Activated gamma-delta T cell (primary cell): ENCODE data around the gene LGI2.
"Not testable (repeated sequence)": the region's sequence is repeated elsewhere in the genome, so short reads cannot be mapped to it uniquely, and the experiment has no call there.

Experiments used
- DNase-seq: peaks from one replicate; lab custom pipeline; 2025; lab: John Stamatoyannopoulos, UW

Gene LGI2

DNA sequence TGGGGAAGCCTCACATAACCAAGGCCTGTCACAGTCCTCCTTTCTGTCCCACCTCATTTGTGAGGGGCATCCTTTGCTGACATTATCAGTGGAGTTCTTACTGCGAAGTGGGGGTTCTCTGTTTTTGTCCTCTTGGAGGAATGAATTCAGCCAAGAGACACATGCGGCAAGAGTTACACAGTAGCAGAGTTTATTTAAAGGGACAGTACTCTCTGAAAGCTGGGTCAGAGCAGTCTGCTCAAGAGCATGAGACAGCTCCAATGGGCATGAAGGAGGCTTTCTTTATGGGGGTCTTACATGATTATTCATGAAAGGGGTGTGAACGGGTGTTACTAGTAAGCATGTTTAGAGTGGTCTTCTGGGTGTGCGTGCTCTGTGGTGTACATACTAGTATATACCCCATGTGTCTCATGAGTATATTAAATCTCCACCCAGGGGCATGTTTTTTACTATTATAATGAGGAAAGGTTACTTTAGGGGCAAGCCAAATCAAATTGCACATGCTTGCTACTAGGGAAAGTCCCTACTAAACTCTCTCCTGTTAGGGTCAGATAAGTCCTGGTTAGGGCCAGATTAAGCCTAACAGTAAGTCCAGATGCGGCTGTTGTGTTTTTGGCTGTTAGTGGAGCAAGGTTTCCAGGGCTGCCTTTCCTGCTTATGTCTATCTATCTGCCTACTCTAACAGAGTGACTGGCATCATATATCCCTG is 19.8 kb upstream of the LGI2 start:
- DNase-seq: no peak

DNA sequence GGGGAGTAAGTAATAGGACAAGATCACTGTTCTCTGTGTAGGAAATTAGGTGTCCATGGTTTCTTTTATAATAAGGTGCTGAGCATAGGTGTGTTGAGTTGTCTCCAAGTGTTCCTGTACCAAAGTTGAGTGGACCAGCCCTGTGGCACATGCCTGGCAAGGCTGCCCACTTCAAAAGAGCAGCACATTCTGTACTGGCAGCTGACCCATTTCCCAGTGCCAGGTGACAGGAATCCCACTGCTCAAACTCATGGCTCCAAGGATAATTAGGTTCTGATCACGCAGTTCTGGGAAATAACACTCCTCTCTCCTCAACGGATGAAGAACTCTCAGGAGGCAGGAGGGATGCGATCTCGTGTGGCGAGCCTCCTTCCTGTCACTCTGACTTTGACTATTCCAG is 12.8 kb upstream of the LGI2 start:
- no peak for DNase-seq

DNA sequence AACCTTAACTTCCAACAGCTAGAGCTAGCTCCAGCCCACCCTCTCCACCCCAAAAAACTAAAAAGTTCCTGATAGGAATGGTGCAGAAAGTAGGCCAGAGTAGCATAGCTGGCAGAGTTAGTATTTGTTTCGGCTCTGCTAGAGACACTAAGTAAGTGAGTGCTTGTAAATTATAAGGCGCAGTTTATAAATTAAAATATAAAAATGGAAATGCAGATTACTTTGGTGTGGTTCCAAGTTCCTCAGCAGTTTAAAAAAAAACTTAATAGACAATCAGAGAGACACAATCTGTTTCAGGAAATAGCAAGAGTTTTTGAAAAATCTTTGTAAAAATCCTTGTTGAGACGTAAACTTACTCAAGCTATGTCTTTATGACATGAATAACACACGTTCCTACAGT is 2.8 kb upstream of the LGI2 start:
- no peak for DNase-seq

GRCh38 chr4:25032126-25032525 is 1.4 kb upstream of the LGI2 start:
- DNase-seq: no peak

DNA sequence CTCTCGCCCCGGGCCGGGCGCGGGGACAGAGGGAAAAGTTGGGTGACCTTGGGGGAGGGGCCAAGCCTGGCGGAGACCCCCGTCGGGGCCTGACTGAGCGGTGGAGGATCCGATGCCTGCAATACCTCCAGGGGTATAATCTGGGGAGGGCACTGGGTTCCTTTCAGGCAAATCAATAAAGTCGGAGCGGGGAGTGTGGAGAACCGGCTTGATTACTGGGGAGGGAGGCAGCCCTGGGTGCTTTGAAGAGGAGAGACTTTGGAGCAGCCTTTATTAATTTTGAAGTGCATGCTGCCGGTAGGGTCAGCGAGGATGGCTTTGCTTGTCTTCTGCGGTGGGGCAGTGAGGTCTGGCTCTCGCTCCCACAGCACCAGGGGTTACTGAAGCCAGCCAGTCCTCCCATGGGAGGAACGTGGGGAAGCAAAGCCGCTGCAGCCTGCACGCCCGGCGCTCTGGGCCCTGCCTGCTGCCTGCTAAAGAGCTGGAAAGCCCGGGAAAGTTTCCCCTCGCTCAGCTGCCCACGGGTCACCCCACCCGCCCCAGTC is 403 bp upstream of the LGI2 start:
- no peak for DNase-seq

DNA sequence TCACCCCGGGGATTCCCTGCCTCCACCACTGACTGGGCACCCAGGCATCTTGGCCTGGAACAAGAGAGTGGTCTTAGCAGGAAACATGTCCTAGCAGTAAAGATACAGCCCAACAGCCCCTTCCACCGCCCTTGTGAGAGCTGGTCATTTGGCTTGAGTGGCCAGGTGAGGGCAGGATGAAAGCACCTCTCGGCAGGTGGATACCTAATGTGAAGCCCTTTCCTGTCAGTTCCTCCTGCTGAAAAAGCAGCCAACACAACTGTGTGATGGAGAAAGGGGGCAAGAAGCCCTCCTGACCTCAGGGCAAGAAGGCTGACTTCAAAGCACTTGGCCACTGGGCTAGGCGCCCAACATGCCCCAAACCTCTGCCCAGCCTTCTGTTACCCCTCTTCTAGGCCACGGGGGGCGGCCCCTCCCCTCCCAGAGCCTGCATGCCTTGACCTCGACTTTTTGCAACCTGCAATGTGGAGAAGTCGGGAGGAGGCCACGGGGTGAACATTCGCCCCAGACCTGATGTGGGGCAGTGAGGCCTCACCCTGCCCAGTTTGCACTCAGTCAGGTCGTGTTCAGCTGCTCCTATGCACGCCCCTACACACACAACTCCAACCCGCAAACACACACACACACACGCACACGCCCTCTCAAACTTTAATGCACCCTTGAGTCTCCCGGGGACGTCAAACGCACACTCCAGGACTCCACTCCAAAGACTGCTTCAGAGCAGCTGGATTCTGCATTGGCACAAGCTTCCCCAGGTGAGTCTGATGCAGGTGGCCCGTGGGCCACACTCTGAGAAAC is 1.1 kb downstream of the LGI2 start:
- DNase-seq: no peak

DNA sequence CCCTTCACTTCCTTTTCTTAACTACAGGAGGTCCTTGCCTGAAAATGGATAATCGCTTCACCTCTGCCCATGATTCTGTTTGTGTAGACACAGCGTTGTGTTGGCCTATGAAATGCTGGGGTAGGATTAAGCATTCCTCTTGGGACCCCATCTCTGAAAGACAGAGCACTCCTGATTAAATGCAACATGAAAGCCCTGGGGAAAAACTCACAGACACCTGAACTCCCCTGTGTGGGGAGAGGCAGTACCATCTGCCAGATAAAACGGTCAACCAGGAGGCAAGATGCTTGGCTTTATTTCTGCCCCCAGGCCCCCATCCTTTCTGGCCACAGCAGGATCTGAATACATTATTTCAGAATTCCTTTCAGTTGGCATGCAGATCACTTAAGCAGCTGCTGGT is 1.9 kb downstream of the LGI2 start:
- DNase-seq: no peak

GRCh38 chr4:25022766-25023165 is 8.0 kb downstream of the LGI2 start:
- no peak for DNase-seq

DNA sequence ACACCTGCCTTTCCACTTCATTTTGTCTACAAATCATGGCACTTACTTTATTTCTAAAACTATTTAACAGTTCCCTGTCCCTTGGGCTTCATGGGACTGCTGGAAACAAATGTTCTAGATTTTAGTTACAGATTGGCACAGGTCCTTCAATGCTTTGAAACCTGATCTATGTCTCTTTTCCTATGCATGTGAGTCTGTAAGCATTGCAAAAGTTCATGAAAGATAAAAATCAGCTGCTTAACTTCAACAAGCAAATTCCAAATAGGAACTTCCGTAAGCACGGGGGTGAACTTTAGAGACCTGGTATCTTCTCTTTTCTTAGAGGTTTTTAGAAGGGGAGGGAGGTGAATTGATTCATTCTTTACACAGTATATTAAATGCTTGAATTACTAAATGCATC is 9.5 kb downstream of the LGI2 start:
- DNase-seq: no peak

- no peak for DNase-seq
These were observed 10.5 kb downstream of the LGI2 start for GRCh38 chr4:25020236-25020635.

GRCh38 chr4:25019501-25019900 is 11.2 kb downstream of the LGI2 start:
- no peak for DNase-seq

DNA sequence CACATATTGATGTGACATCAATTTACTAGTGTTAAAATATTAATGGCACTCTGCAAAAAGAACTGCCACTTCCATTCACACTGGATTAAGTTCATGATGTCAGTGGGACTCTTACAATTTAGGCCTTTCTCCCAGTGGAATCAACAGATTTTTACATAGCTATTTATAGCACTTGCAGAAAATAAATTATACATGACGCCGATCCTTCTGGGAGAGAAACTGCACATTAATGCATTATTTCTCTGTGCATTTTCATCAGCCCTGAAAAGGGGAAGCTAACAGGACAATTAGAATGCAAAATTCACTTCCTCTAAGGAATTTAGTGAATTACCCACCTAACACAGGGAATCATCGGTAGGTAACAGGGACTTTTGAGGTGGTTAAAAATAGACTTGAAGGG is 15.7 kb downstream of the LGI2 start:
- no peak for DNase-seq

DNA sequence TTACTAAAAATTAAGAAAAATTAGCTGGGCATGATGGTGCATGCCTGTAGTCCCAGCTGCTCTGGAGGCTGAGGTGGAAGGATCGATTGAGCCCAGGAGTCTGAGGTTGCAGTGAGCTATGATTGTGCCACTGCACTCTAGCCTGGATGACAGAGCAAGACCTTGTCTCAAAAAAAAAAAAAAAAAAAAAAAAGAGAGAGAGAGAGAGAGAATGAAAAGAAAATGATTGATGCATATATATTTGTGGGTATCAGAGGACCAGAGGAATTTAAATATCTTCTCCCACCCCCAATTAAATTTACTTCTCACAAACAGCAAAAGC is 16.1 kb downstream of the LGI2 start:
- not testable (repeated sequence) for DNase-seq

- no peak for DNase-seq
These were observed 16.7 kb downstream of the LGI2 start for GRCh38 chr4:25013756-25014661.

DNA sequence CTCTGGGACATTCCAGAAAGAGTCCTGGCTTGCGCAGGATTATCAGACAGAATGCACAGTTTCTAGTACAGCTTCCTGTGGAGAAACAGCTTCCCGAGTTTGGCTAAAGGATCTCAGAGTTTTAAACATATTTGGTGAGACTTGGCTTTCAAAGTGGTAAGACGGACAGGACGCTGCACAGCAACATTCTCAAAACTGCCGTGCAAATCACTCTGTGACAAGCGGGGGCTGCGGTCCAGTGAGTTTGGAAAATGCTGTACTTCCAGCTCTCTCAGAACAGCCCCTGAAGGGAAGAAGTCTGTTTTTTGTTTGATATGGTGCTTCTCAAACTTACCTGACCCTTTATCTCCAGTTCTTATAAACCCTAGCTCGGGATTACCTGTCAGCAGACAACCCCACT is 18.1 kb downstream of the LGI2 start:
- DNase-seq: no peak

DNA sequence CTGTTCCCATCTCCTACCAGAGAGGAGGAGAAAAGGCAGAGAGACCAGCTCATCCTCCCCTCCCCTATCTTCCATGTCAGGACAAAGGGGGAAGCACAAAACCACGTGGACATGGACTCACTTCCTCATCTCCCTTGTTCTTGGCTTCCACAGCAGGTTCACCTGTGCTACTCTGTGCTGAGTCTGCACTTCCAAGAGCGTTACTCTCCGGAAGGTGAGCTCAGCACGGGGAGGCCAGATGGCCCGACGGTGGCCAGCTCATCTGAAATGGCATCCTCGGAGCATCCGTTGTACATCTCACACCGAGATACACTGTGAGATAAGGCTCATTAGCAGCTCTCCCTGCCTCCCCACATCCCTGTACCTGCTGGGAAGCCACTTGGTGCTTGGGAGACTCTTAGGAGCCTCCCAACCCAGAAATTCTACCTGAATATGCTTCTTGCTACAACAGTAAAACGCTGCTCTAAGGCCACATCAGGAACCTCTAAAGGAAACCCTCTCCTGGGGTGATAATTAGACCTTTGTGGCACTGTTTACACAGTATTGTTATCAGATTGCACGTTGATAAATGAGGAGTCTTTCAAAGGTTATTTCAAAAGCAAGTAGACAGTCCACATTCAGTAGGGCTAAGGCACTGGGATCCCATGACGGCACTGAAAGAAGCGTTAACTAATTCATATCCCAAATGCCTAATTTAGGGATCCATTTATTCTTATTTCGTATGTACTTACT is 19.4 kb downstream of the LGI2 start:
- DNase-seq: no peak

DNA sequence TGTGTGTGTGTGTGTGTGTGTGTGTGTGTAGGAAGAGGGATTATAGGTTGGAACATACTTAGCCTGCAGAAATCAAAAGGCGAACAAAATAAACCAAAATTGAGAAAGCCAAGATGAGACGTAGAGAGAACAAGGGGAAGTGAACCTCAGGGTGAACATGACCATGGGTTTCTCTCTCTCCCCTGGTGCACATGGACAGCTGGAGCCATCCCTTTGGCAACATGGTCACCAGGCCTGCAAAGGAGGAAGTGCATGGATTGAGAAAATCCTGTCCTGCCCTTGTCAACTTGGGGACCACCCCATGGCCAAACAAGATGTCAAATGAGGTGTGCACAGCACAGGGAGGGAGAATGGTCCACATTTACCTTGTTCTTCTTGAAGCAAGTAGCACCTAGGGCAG is 23.1 kb downstream of the LGI2 start:
- DNase-seq: no peak

DNA sequence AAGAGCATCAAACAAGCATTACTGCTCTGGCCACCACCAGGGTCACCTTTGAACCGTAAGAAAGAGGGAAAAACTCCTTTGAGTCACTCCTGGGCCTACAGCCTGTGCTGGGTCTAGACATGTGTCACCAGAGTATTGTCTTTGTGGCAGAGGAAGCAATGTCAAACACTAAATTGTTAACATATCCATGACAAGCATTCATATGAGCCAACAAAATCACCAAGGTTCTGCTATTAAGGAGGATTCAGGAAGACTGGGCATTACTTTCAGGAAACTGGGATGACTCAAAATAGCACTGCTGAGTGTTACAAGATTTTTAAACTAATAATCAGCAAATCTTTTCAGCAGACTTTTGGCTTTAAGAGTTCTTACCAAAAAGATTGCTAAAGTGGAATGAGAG is 28.1 kb downstream of the LGI2 start:
- no peak for DNase-seq

- no peak for DNase-seq
These were observed 29.2 kb downstream of the LGI2 start for GRCh38 chr4:25001509-25001908.

DNA sequence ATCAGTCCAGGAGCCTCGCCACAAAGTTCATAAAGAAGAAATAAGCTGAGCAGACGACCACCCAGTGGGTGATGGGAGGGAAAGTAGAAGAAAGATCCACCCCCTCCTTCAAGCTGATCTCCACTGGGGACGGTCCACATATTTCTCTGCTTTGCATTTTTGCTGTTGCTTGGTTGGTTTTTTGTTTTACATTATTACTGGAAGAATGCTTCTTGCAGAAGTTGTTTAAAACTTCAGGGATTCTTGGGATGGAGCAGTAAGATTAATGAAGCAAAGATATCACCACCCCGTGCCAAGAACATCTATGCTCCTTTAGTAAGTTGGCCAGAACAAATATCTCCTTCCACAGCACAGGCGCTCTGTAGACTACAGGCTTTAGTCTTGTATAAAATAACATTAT is 30.1 kb downstream of the LGI2 start:
- no peak for DNase-seq

DNA sequence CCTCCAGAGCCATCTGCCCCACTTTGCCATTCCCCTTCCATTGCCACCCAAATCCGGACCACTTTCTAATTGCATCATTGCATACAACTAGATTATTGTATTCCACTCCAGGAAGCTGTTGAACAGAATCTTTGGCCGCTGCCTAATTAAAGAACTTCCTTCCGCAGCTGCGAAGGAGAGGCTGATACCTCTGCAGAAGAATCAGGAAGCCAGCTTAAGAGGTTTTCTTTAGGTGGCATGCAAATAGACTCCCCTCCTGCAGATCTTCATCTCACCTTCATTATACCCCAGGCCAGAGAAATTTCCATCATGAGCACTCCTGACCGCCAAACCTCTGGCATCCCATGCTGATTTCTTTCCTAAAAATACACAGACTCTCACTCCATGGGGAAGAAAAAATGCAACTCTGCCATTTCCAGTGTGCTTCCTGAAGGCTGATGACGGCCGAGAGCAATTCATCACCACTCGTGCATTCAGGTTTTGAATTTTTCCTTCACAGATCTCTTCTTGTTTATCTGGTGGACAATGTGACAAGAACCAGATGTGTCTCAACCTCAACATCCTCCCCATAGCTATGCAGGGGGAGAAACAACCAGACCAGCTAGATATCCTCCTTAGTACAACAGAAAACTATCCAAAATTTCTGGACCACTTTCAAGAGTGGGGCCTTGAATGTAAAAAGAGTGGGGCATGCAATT is 31.2 kb downstream of the LGI2 start:
- DNase-seq: no peak
